Neural progenitor cell (in vitro differentiated cells): Measurements from ENCODE around the gene SLC22A1. TPM values are rescaled to one million over a fixed set of nuclear protein-coding genes. Genes with fewer than 3 reads are reported as not detected.

Experiments
- DNase-seq: peaks from one replicate; pipeline ENCODE4 v3.0.0-alpha.2; 2016; ENCODE audit warnings: low spot score
- H2AFZ ChIP-seq: fragments of 200-600 bp; sonication (generic); replicated peaks from 2 replicates; pipeline ENCODE4 v1.6.1; 2016; ENCODE audit warnings: antibody characterized with exemption
- H3F3A ChIP-seq: fragments of 200-600 bp; sonication (generic); 2 replicates; pipeline ENCODE4 v1.6.1; 2016; ENCODE audit warnings: antibody characterized with exemption, low read depth
- H3K27ac ChIP-seq: fragments of 200-600 bp; sonication (generic); 2 replicates; pipeline ENCODE4 v1.5.1; 2016; ENCODE audit warnings: mild to moderate bottlenecking
- H3K27me3 ChIP-seq: fragments of 200-600 bp; sonication (generic); 2 replicates; pipeline ENCODE4 v1.6.1; 2016; ENCODE audit warnings: mild to moderate bottlenecking, moderate library complexity
- H3K36me3 ChIP-seq: fragments of 200-600 bp; sonication (generic); 2 replicates; pipeline ENCODE4 v1.5.1; 2016
- H3K4me1 ChIP-seq: fragments of 200-600 bp; sonication (generic); 2 replicates; pipeline ENCODE4 v1.6.1; 2016; ENCODE audit warnings: mixed run types
- H3K4me2 ChIP-seq: fragments of 200-600 bp; sonication (generic); 2 replicates; pipeline ENCODE4 v1.6.1; 2016
- H3K4me3 ChIP-seq: fragments of 200-600 bp; sonication (generic); 2 replicates; pipeline ENCODE4 v1.5.1; 2016
- H3K79me2 ChIP-seq: fragments of 200-600 bp; sonication (generic); 2 replicates; pipeline ENCODE4 v1.6.1; 2016; ENCODE audit warnings: low read depth
- H3K9ac ChIP-seq: fragments of 200-600 bp; sonication (generic); 2 replicates; pipeline ENCODE4 v1.6.1; 2016
- H3K9me3 ChIP-seq: fragments of 200-600 bp; sonication (generic); 2 replicates; pipeline ENCODE4 v1.5.1; 2016; ENCODE audit warnings: low read depth
- H4K20me1 ChIP-seq: fragments of 200-600 bp; sonication (generic); 2 replicates; pipeline ENCODE4 v1.6.1; 2016; ENCODE audit warnings: low read depth
- H3K27ac Mint-ChIP-seq: 3 replicates; pipeline ENCODE4 v1.8.0; 2021; ENCODE audit warnings: mixed read lengths
- H3K27me3 Mint-ChIP-seq: 2 replicates; pipeline ENCODE4 v1.8.0; 2022; ENCODE audit warnings: low read depth, mild to moderate bottlenecking, inconsistent platforms, moderate library complexity, mixed read lengths; ENCODE audit not compliant: insufficient read depth
- H3K36me3 Mint-ChIP-seq: 3 replicates; pipeline ENCODE4 v1.8.0; 2021; ENCODE audit warnings: mixed read lengths
- H3K4me1 Mint-ChIP-seq: 3 replicates; pipeline ENCODE4 v1.8.0; 2021; ENCODE audit warnings: mixed read lengths
- H3K4me3 Mint-ChIP-seq: 3 replicates; pipeline ENCODE4 v1.8.0; 2021; ENCODE audit warnings: mild to moderate bottlenecking, moderate library complexity, mixed read lengths
- H3K9me3 Mint-ChIP-seq: 3 replicates; pipeline ENCODE4 v1.8.0; 2020; ENCODE audit warnings: mixed read lengths
- CTCF ChIP-seq: fragments of 200-600 bp; sonication (generic); IDR thresholded peaks from 2 replicates; pipeline ENCODE4 v1.5.1; 2017; ENCODE audit warnings: antibody characterized with exemption, mild to moderate bottlenecking
- EZH2 ChIP-seq: fragments of 200-600 bp; sonication (generic); IDR thresholded peaks from 2 replicates; pipeline ENCODE4 v1.6.1; 2017; ENCODE audit warnings: antibody characterized with exemption, mild to moderate bottlenecking, moderate library complexity
- EZH2phosphoT487 ChIP-seq: fragments of 200-600 bp; sonication (generic); IDR thresholded peaks from 2 replicates; pipeline ENCODE4 v1.6.1; 2017; ENCODE audit warnings: antibody characterized with exemption
- total RNA-seq: library from RNA; depleted of rRNA; stranded (reverse); fragments of >200 nt; gene quantifications from 2 replicates; pipeline ENCODE4 v1.2.3, GENCODE V29; 2015; ENCODE audit warnings: low replicate concordance

The SLC22A1 gene
- total RNA-seq, 1 donor from 2014 or later, result not detected

DNA sequence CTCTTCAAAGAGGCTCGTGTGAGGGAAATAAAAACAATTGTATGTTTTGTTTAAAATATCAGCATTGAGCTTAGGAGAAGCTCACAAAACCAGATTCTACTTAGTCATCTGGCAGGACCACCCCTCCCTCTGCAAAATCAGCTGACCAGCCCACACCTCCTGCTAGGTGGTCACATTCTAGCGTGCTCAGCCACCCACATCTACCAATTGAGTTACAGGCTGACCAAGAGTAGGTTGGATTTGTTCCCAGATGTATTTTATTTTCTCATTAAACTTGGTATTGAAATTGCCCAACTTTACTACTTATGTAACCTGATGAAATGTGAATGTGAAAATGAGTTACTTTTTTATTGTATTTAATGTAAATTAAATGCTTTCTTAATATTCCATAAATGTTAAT lies 80.8 kb downstream of the SLC22A1 start:
- H4K20me1 ChIP-seq, result no peaks in the 10 kb centered on the region
- H3K27ac Mint-ChIP-seq, result no peak overlapping the region
- no peaks in the 10 kb centered on the region for H3K27me3 ChIP-seq
- no peak overlapping the region for H3K9ac ChIP-seq
- H3K4me1 ChIP-seq, result no peaks in the 10 kb centered on the region
- H3K9me3 Mint-ChIP-seq, result peaks cover 2% of the 10 kb centered on the region
- no peaks in the 10 kb centered on the region for H3K36me3 Mint-ChIP-seq
- no peak overlapping the region for H2AFZ ChIP-seq
- no peak overlapping the region for H3K27ac ChIP-seq
- no peaks in the 10 kb centered on the region for H3F3A ChIP-seq
- H3K36me3 ChIP-seq, result no peaks in the 10 kb centered on the region
- H3K4me3 Mint-ChIP-seq, result no peak overlapping the region
- H3K4me2 ChIP-seq, result no peak overlapping the region
- DNase-seq, result no peak
- H3K4me1 Mint-ChIP-seq, result peaks cover 3% of the 10 kb centered on the region
- no peaks in the 10 kb centered on the region for H3K79me2 ChIP-seq
- no peak for TF ChIP-seq CTCF
- TF ChIP-seq EZH2phosphoT487, result no peak
- TF ChIP-seq EZH2, result no peak
- no peaks in the 10 kb centered on the region for H3K9me3 ChIP-seq
- no peaks in the 10 kb centered on the region for H3K27me3 Mint-ChIP-seq
- H3K4me3 ChIP-seq, result no peak overlapping the region

- no peak overlapping the region for H3K4me3 Mint-ChIP-seq
- Histone ChIP-seq H3K27me3 (no peaks in the 10 kb centered on the region), H4K20me1 (no peaks in the 10 kb centered on the region), H3K4me1 (no peaks in the 10 kb centered on the region), H3K9me3 (no peaks in the 10 kb centered on the region), H3F3A (no peaks in the 10 kb centered on the region), H3K4me2 (no peak overlapping the region), H3K79me2 (no peaks in the 10 kb centered on the region), H2AFZ (no peak overlapping the region), H3K4me3 (no peak overlapping the region), H3K9ac (no peak overlapping the region), H3K27ac (no peak overlapping the region), H3K36me3 (no peaks in the 10 kb centered on the region)
- no peak overlapping the region for H3K27ac Mint-ChIP-seq
- no peaks in the 10 kb centered on the region for H3K27me3 Mint-ChIP-seq
- peaks cover 6% of the 10 kb centered on the region for H3K9me3 Mint-ChIP-seq
- TF ChIP-seq CTCF (no peak), EZH2 (no peak)
- DNase-seq, result no peak
- H3K4me1 Mint-ChIP-seq, result peaks cover 3% of the 10 kb centered on the region
- no peaks in the 10 kb centered on the region for H3K36me3 Mint-ChIP-seq
Observed at GRCh38 chr6:160203076-160203475, 81.5 kb downstream of the SLC22A1 start.

DNA sequence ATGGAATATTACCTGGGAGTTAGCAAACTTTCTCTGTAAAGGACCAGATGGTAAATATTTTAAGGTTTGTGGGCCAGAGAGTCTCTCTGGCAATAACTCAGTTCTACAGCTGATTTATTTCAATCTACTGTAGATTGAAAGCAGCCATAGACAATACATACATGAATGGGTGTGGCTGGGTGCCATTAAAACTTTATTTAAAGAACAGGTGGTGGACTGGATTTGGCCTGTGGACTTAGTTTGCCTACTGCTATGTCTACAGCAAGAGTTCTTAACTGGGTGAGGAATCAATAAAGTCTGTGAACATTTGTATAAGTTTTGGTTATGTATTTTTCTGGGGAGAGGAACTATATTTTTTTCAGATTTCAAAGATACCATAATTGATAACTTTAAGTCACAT lies 81.9 kb downstream of the SLC22A1 start:
- H3K4me1 Mint-ChIP-seq, result peaks cover 3% of the 10 kb centered on the region
- TF ChIP-seq EZH2 (no peak), CTCF (no peak), EZH2phosphoT487 (no peak)

More for the DNA sequence above, 81.9 kb downstream of the SLC22A1 start:
- Histone ChIP-seq H3F3A (no peaks in the 10 kb centered on the region), H3K4me2 (no peak overlapping the region), H2AFZ (no peak overlapping the region), H4K20me1 (no peaks in the 10 kb centered on the region), H3K79me2 (no peaks in the 10 kb centered on the region), H3K4me1 (no peaks in the 10 kb centered on the region), H3K9me3 (no peaks in the 10 kb centered on the region), H3K9ac (no peak overlapping the region), H3K27me3 (no peaks in the 10 kb centered on the region), H3K4me3 (no peak overlapping the region), H3K27ac (no peak overlapping the region), H3K36me3 (no peaks in the 10 kb centered on the region)
- Mint-ChIP-seq H3K27ac (no peak overlapping the region), H3K27me3 (no peaks in the 10 kb centered on the region), H3K9me3 (peaks cover 7% of the 10 kb centered on the region), H3K4me3 (no peak overlapping the region), H3K36me3 (no peaks in the 10 kb centered on the region)
- no peak for DNase-seq
